ENCODE data around the gene ADAMTS12.

ADAMTS12 gene

GRCh38 chr5:33795496-33795895 lies 96.3 kb downstream of the ADAMTS12 start:
- no peak for DNase-seq

- DNase-seq, result no peak
These were observed 97.1 kb downstream of the ADAMTS12 start for GRCh38 chr5:33794550-33795181.

DNA sequence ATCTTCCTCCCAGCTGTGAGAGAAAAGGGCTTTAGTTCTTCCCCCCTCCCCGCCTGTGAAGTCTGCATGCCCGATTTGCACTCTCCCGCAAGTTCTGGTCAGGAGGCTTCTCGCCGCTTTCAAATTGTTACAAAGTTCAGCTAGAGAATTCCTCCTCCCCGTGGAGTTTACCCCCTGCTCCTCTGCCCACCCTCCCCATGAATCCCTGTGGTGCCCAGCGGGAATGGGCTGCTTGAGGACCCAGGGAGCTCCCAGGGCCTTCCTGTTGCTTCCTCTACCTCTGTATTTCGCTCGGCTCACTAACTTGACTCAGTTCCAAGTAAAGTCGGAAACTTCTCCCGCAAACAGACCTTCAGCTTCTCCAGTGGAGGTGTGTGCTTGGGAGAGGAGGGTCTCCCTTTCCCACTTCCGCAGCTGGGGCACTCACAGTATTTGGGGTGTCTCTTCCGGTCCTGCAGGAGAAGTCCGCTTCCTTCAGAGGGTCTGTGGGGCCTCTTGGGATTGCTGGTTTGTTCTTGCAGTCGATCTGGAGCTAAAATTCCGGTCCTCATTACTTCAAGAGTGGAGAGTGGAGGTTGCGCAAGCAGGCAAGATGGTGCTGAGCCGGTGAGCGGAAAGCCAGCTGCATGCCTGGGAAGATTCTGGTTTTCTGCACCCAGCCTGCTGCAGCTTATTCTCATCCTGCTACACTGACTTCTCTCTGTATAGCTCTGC lies 97.8 kb downstream of the ADAMTS12 start:
- no peak for DNase-seq

DNA sequence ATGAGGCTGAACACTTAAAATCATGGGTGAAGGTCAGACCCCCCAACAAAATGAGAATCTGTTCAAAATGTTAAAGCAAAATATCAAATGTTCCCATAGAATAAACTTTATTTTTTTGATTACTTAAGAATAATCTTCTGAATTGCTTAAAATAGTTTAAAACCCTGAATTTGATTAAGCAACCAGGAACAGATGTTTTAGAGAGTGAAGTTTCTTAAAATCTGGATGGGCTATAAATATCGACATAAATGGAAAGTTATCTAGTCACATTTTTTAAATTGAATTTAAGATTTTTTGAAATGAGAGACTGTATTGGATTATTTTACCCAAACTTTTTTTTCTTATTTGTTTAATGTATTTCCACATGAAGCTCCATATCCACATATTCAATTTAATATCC lies 98.5 kb downstream of the ADAMTS12 start:
- no peak for DNase-seq

- DNase-seq, result no peak
These were observed 99.2 kb downstream of the ADAMTS12 start for GRCh38 chr5:33792559-33792958.

GRCh38 chr5:33789567-33789957 lies 102.2 kb downstream of the ADAMTS12 start:
- no peak for DNase-seq

GRCh38 chr5:33788922-33789566 lies 102.7 kb downstream of the ADAMTS12 start:
- DNase-seq, result no peak

- DNase-seq, result no peak
These were observed 106.2 kb downstream of the ADAMTS12 start for GRCh38 chr5:33785571-33785970.

DNA sequence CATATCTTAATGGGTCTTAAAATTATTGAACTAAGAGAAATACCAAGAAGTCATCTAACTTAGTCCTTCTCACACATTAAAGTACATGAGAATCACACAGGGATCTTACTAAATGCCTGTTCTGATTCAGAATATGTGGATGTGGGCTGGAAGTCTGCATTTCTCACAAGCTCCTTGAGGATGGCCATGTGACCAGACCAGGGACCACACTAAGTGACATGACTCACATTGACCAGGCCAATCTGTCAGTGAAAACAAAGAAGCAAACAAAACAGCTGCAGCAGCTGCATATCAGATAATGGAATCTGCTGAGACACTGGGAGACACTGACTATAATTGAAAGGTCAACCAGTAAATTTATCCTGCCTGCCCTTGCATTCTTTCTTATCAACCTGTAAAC lies 110.5 kb downstream of the ADAMTS12 start:
- no peak for DNase-seq

GRCh38 chr5:33776151-33776660 lies 115.6 kb downstream of the ADAMTS12 start:
- DNase-seq, result no peak

GRCh38 chr5:33774341-33774740 lies 117.4 kb downstream of the ADAMTS12 start:
- no peak for DNase-seq

GRCh38 chr5:33772380-33772897 lies 119.4 kb downstream of the ADAMTS12 start:
- DNase-seq, result peak; percentile 82 to 96

DNA sequence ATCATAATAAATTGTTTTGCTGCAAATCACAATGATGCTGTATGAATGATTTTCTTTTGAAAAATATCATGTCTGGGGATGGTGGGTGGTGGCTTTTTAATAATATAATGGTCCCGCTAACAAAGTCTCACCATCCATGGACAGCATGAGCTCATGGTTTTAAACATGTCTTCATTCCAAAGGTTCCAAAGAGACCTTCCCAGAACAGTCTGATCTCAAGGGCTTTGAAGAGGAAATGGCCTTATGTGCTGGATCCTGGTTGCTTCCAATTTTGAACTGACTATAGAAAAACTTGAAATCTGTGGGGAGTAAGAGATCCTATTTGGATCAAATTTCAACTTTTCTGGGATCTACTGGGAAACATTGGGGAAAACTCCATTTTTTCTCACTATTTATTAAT lies 121.8 kb downstream of the ADAMTS12 start:
- DNase-seq, result no peak

DNA sequence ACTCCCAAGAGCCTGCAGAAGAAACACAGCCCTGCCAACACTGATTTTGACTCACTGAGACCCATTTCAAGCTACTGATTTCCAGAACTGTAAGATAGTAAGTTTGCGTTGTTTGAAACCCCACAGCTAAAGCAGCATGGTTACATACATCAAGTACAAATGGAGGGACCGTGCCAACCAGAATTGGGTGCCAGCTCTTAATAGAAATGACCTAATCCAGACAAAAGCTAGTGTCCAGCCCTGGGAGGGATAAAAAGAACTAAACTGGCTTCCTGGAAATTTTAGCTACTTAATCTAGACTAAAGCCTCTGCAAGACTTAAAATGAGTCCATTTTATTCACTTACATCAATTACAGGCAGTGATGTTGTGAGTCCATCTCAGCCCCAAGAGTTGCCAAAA lies 122.6 kb downstream of the ADAMTS12 start:
- DNase-seq, result no peak

DNA sequence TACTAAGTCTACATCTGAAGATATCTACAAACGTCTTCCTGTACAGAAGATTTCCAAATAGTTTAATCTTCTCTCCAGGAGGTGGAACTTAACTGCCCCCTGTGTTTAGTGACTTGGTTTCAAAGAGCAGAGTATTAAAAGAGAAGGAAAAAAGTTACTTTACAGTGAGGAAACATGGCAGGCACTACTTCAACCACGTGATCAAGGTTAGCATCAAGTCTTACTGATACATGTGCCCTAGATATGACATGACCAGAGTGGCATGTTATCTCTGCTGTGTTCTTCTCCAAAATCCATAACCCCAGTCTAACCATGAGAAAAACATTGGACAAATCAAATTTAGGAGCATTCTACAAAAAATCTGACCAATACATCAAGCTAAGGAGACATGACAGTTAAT lies 125.8 kb downstream of the ADAMTS12 start:
- DNase-seq, result no peak

GRCh38 chr5:33764786-33765185 lies 127.0 kb downstream of the ADAMTS12 start:
- DNase-seq, result no peak

DNA sequence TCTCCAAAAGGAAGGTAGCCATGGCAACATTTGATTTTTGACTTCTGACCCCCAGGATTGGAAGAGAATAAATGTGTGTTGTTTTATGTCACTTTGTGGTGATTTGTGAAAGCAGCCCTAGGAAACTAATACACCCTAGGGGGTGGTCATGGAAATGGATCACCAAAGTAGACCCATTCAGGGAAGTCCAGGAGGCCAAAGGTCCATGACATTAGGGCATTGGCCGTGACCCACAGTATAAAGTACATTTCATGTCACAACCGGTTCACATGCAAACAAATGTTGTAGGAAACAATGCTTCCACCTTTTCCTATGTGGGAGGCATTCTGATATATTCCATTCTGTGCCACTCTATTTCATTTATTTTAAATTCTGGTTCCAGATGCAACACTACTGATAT lies 128.4 kb downstream of the ADAMTS12 start:
- no peak for DNase-seq

DNA sequence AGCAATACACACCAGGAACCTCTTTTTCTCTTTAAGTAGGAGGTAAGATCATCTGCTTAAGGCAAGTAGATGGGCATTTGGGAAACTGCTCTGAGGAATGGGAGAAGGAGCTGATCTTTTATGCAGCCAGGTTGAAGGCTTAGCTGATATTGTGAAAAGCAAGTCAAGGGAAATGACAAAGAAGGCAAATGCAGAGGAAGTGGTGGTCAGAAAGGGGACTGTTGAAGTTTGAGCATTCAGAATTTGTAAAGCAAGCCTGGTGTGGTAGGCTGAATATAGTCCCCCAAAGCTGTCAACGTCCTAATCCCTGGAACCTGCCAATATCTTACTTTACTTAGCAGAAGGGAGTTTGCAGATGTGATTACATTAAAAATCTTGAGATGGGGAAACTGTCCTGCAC lies 128.9 kb downstream of the ADAMTS12 start:
- no peak for DNase-seq

DNA sequence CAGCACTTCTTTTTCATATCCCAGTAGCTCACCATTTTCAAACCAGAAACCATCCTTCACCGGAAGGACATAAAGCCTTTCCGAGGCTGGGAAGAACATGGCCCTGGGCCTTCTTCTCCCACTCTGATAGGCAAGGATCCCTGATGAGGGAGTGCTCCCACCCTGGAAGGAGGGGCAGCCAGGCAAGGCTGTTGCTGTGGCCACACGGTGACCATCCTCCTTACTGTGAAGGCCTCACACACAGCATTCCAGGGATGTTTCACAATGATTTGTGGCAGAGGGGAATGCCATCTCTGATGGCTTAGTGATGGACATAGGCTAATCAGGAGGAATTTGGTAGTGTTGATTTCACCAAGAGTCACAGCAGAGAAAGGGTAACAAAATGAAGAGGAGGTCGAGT lies 130.7 kb downstream of the ADAMTS12 start:
- no peak for DNase-seq

DNA sequence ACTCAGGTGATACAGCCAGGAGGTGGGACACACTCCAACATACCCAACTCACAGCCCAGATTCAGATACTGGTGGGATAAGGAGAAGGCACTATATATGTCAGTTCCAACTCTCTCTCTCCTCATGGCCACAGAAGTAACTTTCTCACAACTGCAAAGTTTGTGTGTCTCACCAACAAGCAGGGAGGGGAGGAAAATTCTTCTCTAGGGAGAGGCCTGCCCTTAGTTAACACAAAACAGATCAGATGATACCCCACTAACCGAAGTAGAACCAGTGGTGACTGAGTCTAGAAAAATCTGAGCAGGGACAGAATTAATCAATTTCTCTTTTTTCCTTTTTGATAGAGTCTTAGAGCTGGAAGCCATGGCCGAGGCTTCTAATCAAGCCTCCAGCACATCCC lies 133.1 kb downstream of the ADAMTS12 start:
- DNase-seq, result no peak

GRCh38 chr5:33756491-33756890 lies 135.3 kb downstream of the ADAMTS12 start:
- no peak for DNase-seq

- peak in 1 of 2 experiments; percentile 67 for DNase-seq
These were observed 136.6 kb downstream of the ADAMTS12 start for GRCh38 chr5:33755231-33755630.

DNA sequence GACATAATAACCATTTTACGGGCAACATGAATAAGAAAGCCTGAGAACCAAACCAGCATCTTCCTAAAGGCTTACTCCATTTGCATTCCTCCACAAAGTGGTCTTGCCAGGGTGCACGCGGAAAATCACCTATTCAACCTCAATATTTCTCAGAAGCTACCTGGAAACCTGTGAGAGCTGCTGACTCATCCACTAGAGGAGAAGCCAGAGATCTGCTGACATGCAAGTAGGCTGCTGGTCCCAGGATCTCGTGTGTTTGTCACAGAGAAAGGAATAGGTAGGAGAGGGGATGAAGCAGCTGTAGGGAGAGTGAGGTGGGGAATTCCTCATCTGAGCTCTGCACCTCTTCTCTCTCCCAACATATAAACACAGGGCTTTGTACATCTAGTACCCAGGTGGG lies 138.1 kb downstream of the ADAMTS12 start:
- peak in 1 of 2 experiments; percentile 52 for DNase-seq

- no peak for DNase-seq
These were observed 143.0 kb downstream of the ADAMTS12 start for GRCh38 chr5:33748754-33749153.
